K562 (cell line): ENCODE measurements around the gene CLK4. TPM values are rescaled to one million over a fixed set of nuclear protein-coding genes. Genes with fewer than 3 reads are reported as not detected.

Experiments
- ATAC-seq: fragments of 200-7000 bp; cut with Tn5 transposase; 3 replicates; pipeline ENCODE4 v1.9.1; 2020; ENCODE audit warnings: moderate library complexity
- BruUV-seq: library from RNA; stranded (reverse); fragments of 400-500 nt; replicated peaks from 2 replicates; lab custom pipeline; 2021; lab: Mats Ljungman, UMichigan
- CTCF ChIA-PET: fragments of 300-600 bp; formaldehyde crosslinking; extraction: SDS; loops from one replicate; lab custom pipeline; 2021; ENCODE audit warnings: low intra/inter-chr PET ratio; lab: Yijun Ruan, JAX
- POLR2A ChIA-PET: fragments of 300-600, 350-650 bp; sonication (Branson Sonifier 250); formaldehyde crosslinking; extraction: SDS; loops from one replicate; lab custom pipeline; 2021; ENCODE audit warnings: antibody characterized with exemption, inconsistent platforms; lab: Yijun Ruan, JAX
- DNase-seq, 4 experiments: peaks; one replicate each; pipeline versions ENCODE4 v3.0.0 to v3.0.0-alpha.2; 2011 to 2018; ENCODE audit warnings: low spot score in 3 of 4, mixed read lengths in 3 of 4; ENCODE audit errors: extremely low read depth in 1 of 4
- FAIRE-seq: peaks from 2 replicates; lab custom pipeline; 2011; peaks lifted over from hg19 to GRCh38; lab: Jason Lieb, UNC
- H2AFZ ChIP-seq: 2 replicates; pipeline ENCODE4 v1.6.0; 2011; ENCODE audit warnings: low read depth, low read length, control low read depth, inconsistent platforms
- H3K27ac ChIP-seq: fragments of 200-600 bp; 3 replicates; pipeline ENCODE4 v1.8.0; 2011; ENCODE audit warnings: low read depth, mild to moderate bottlenecking, control low read depth, inconsistent platforms, low read length, moderate library complexity, mixed read lengths; ENCODE audit errors: extremely low read depth
- H3K27me3 ChIP-seq, 2 experiments: fragments of 300-600 bp in 1 of 2; 2 replicates in 1 of 2; 3 replicates in 1 of 2; pipeline versions ENCODE4 v1.6.0 to v1.8.0; 2011; ENCODE audit warnings: inconsistent platforms in 2 of 2, low read length in 2 of 2, mild to moderate bottlenecking in 1 of 2, mixed read lengths in 1 of 2, moderate library complexity in 1 of 2; ENCODE audit not compliant: control insufficient read depth in 2 of 2, insufficient read depth in 2 of 2
- H3K36me3 ChIP-seq: fragments of 300-600 bp; 3 replicates; pipeline ENCODE4 v1.8.0; 2011; ENCODE audit warnings: mild to moderate bottlenecking, low read length, inconsistent platforms; ENCODE audit not compliant: control insufficient read depth, insufficient read depth
- H3K4me1 ChIP-seq, 2 experiments: fragments of 200-600 bp in 1 of 2; replicated peaks in 1 of 2; 2 replicates in 1 of 2; 3 replicates in 1 of 2; pipeline versions ENCODE4 v1.5.1 to v1.8.0; 2011; ENCODE audit warnings: inconsistent platforms in 2 of 2, low read length in 2 of 2, mild to moderate bottlenecking in 1 of 2, mixed read lengths in 1 of 2, moderate library complexity in 1 of 2; ENCODE audit not compliant: control insufficient read depth in 2 of 2, insufficient read depth in 2 of 2
- H3K4me2 ChIP-seq: 2 replicates; pipeline ENCODE4 v1.6.1; 2011; ENCODE audit warnings: low read length, control low read depth, inconsistent platforms, mixed read lengths; ENCODE audit not compliant: insufficient read depth
- H3K4me3 ChIP-seq: fragments of 200-600 bp; sonication (generic), shearing (Covaris generic); 2 replicates; pipeline ENCODE4 v1.5.1; 2016; ENCODE audit warnings: control low read depth, inconsistent platforms
- H3K79me2 ChIP-seq: fragments of 200-600 bp; 3 replicates; pipeline ENCODE4 v1.8.0; 2011; ENCODE audit warnings: low read length, inconsistent platforms; ENCODE audit not compliant: control insufficient read depth, insufficient read depth
- H3K9ac ChIP-seq, 2 experiments: 2 replicates each; pipeline versions ENCODE4 v1.6.0 to v1.6.1; 2011; ENCODE audit warnings: low read depth in 2 of 2, low read length in 2 of 2, control low read depth in 1 of 2, inconsistent platforms in 1 of 2, mild to moderate bottlenecking in 1 of 2, mixed read lengths in 1 of 2; ENCODE audit not compliant: insufficient read depth in 1 of 2
- H3K9me1 ChIP-seq: one replicate; pipeline ENCODE4 v1.6.0; 2011; ENCODE audit warnings: inconsistent platforms, mild to moderate bottlenecking, low read length, moderate library complexity; ENCODE audit not compliant: control insufficient read depth, insufficient read depth
- H3K9me3 ChIP-seq: replicated peaks from 2 replicates; pipeline ENCODE4 v1.5.1; 2011; ENCODE audit warnings: low read depth, low read length, inconsistent platforms; ENCODE audit not compliant: control insufficient read depth, insufficient read depth
- H4K20me1 ChIP-seq: replicated peaks from 2 replicates; pipeline ENCODE4 v1.6.1; 2011; ENCODE audit warnings: low read length, inconsistent platforms, mixed read lengths; ENCODE audit not compliant: control insufficient read depth, insufficient read depth
- EZH2 ChIP-seq: IDR thresholded peaks from 2 replicates; pipeline ENCODE4 v1.6.1; 2012; ENCODE audit warnings: low read depth, mild to moderate bottlenecking, inconsistent platforms, low read length, borderline replicate concordance
- GATAD2A ChIP-seq: fragments of 450-650 bp; IDR thresholded peaks from 2 replicates; pipeline ENCODE4 v1.6.1; 2017
- PURB ChIP-seq: sonication (generic); formaldehyde crosslinking; IDR thresholded peaks from 2 replicates; pipeline ENCODE4 v1.9.0; 2021; ENCODE audit warnings: low read depth, mild to moderate bottlenecking, missing genetic modification reagents
- RBM17 ChIP-seq: fragments of 200-400 bp; formaldehyde crosslinking; IDR thresholded peaks from 2 replicates; pipeline ENCODE4 v1.6.1; 2017; ENCODE audit warnings: low read depth, mild to moderate bottlenecking, low read length, borderline replicate concordance
- ZNF41 ChIP-seq: fragments of 250-450 bp; sonication (Bioruptor Pico); conservative IDR thresholded peaks from 2 replicates; pipeline ENCODE4 v1.4.0; 2020; ENCODE audit warnings: mild to moderate bottlenecking
- ZNF717 ChIP-seq: fragments of 250-450 bp; sonication (Bioruptor Pico); IDR thresholded peaks from 2 replicates; pipeline ENCODE4 v1.5.0; 2021
- WGBS: fragments of 100-300 bp; shearing (Covaris generic); methylation state at CpG from one replicate; pipeline ENCODE4 v1.1.6; 2016; ENCODE audit warnings: low coverage, mixed read lengths; ENCODE audit not compliant: insufficient coverage; ENCODE audit errors: missing lambda C conversion rate; 5-methylcytosine and 5-hydroxymethylcytosine counted together
- in situ Hi-C: fragments of 300-500 bp; cut with MboI; formaldehyde crosslinking; loops from 4 replicates; pipeline ENCODE4 v1.15.0; 2018; ENCODE audit warnings: inconsistent platforms, mixed read lengths
- intact Hi-C: fragments of 100-400 bp; cut with micrococcal nuclease; formaldehyde crosslinking; loops from 2 replicates; pipeline ENCODE4 v1.14.2; 2022
- polyA plus RNA-seq, 8 experiments: library from polyadenylated mRNA; depleted of rRNA in 4 of 8; stranded (reverse) in 5 of 8; unstranded in 3 of 8; fragments of >200 nt; fragmentation: Nextera tagmentation in 2 of 8; fragmentation: Illumina TruSeq in 1 of 8; extraction: Ambion mirVana in 2 of 8; extraction: Trizol in 1 of 8; gene quantifications; 2 replicates each; pipeline versions ENCODE4 v1.2.1 to v1.2.3, GENCODE V29; 2011 to 2014; ENCODE audit warnings: inconsistent platforms in 1 of 8, missing spikeins in 1 of 8
- total RNA-seq, 7 experiments: library from RNA; depleted of rRNA in 6 of 7; stranded (reverse); fragments of >200 nt in 6 of 7; fragmentation: Illumina TruSeq in 2 of 7; extraction: Trizol in 2 of 7; gene quantifications; 2 replicates each; pipeline versions ENCODE4 v1.2.1 to v1.2.3, GENCODE V29; 2011 to 2021; ENCODE audit warnings: low replicate concordance in 1 of 7

The CLK4 gene
- total and polyA plus RNA-seq, 9 of the 15 experiments (the other 6 are each of a cell fraction or from before 2014, with no cell fraction given): 10.5 to 23.1 (median 13.9) TPM

DNA sequence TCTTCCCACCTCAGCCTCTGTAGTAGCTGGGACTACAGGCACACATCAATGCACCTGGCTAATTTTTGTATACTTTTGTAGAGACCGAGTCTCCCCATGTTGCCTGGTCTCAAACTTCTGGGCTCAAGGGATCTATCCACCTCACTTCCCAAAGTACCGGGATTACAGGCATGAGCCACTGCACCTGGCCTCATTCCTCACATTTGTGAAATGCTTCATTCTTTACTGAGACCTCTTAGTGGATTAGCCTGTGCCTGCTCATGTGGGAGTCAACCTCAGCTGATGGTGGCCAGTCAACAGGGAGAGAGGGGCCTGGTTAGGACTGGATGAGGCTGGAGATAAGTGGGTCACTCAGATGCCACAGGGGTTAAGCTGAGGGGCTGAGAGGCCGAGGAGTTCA, 37.3 kb upstream of the CLK4 start:
- POLR2A ChIA-PET: no interaction called here
- H3K9ac ChIP-seq: no peak overlapping the region
- 4% methylated on average over 3 of the region's 3 CpGs for WGBS
- H3K36me3 ChIP-seq: no peaks in the 10 kb centered on the region
- H4K20me1 ChIP-seq: no peaks in the 10 kb centered on the region
- FAIRE-seq (no peak), DNase-seq (no peak), ATAC-seq (no peak)
- in situ Hi-C loops (no loop called here), intact Hi-C loops (no loop called here)
- no peaks in the 10 kb centered on the region for H3K9me3 ChIP-seq
- no peak overlapping the region for H2AFZ ChIP-seq
- no peak overlapping the region for H3K4me2 ChIP-seq
- no TSS peak for BruUV-seq
- CTCF ChIA-PET: no interaction called here
- H3K4me3 ChIP-seq: no peak overlapping the region
- H3K27ac ChIP-seq: no peak overlapping the region
- TF ChIP-seq PURB (CRISPR knock-in tag) (no peak), ZNF717 (CRISPR knock-in tag) (no peak), ZNF41 (CRISPR knock-in tag) (no peak), GATAD2A (no peak)
- no peaks in the 10 kb centered on the region for H3K9me1 ChIP-seq
- peaks cover 4 to 5% of the 10 kb centered on the region in 2 experiments; a peak in 3 of 5 replicates for H3K4me1 ChIP-seq
- peaks cover 10 to 62% of the 10 kb centered on the region in 2 experiments; a peak in 3 of 5 replicates for H3K27me3 ChIP-seq
- H3K79me2 ChIP-seq: no peaks in the 10 kb centered on the region

DNA sequence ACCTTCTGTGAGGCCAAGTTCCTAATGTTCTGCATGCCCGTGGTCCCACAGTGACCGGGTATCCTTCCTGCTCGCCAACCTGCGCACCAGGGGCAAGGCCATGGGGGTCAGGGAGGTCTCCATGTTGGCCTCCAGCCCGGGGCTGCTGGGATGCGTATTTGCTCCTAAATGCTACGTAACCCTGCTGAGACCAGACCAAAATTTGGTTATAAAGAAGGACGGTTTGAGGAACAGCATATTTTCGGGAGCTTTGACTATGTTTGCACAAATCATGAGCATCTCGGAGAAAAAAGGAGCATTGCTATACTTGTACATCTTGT, 35.7 kb upstream of the CLK4 start:
- Histone ChIP-seq H3K79me2 (no peaks in the 10 kb centered on the region), H3K27me3 (peaks cover 13 to 64% of the 10 kb centered on the region in 2 experiments; a peak in 4 of 5 replicates), H3K9me1 (no peaks in the 10 kb centered on the region), H2AFZ (no peak overlapping the region), H3K36me3 (no peaks in the 10 kb centered on the region), H4K20me1 (no peaks in the 10 kb centered on the region), H3K9me3 (no peaks in the 10 kb centered on the region), H3K9ac (no peak overlapping the region), H3K4me1 (peaks cover 0 to 1% of the 10 kb centered on the region in 2 experiments; a peak in 1 of 5 replicates), H3K4me2 (no peak overlapping the region), H3K4me3 (no peak overlapping the region), H3K27ac (no peak overlapping the region)
- no TSS peak for BruUV-seq
- FAIRE-seq (no peak), ATAC-seq (no peak), DNase-seq (no peak)
- WGBS: under 1% methylated on average over 10 of the region's 10 CpGs
- POLR2A ChIA-PET: no interaction called here
- in situ Hi-C loops: no loop called here
- TF ChIP-seq RBM17 (no peak), EZH2 (no peak)
- CTCF ChIA-PET: no interaction called here
- intact Hi-C loops: no loop called here
